GM12878 (cell line): ENCODE data around the gene USP34. TPM values are rescaled to one million over a fixed set of nuclear protein-coding genes. Genes with fewer than 3 reads are reported as not detected.

Experiments used
- ATAC-seq: fragments of 200-7000 bp; cut with Tn5 transposase; 3 replicates; pipeline ENCODE4 v1.9.1; 2020; ENCODE audit warnings: mild to moderate bottlenecking, moderate library complexity
- BruUV-seq: library from RNA; stranded (reverse); fragments of 400-500 nt; replicated peaks from 2 replicates; lab custom pipeline; 2021; lab: Mats Ljungman, UMichigan
- CTCF ChIA-PET: fragments of 300-600 bp; sonication (Branson Sonifier 250); formaldehyde crosslinking; extraction: SDS; loops from one replicate; lab custom pipeline; 2021; ENCODE audit warnings: inconsistent platforms; lab: Yijun Ruan, JAX
- POLR2A ChIA-PET: fragments of 350-600 bp; formaldehyde crosslinking; extraction: SDS; loops from one replicate; lab custom pipeline; 2021; ENCODE audit warnings: inconsistent platforms; lab: Charles Lee
- RAD21 ChIA-PET: fragments of 300-600 bp; sonication (Branson Sonifier 250); formaldehyde crosslinking; loops from one replicate; lab custom pipeline; 2023; ENCODE audit warnings: antibody characterized with exemption; ENCODE audit not compliant: unreplicated experiment; lab: Charles Lee
- SMC1A ChIA-PET: fragments of 300-600 bp; sonication (Branson Sonifier 250); formaldehyde crosslinking; loops from one replicate; lab custom pipeline; 2023; ENCODE audit not compliant: unreplicated experiment, uncharacterized antibody; lab: Charles Lee
- DNase-seq: peaks from one replicate; pipeline ENCODE4 v3.0.0-alpha.2; 2011; ENCODE audit warnings: low read depth, low spot score
- FAIRE-seq: peaks from 3 replicates; lab custom pipeline; 2011; peaks lifted over from hg19 to GRCh38; lab: Jason Lieb, UNC
- H2AFZ ChIP-seq: 2 replicates; pipeline ENCODE4 v1.6.0; 2011; ENCODE audit warnings: low read depth, low read length, control low read depth; ENCODE audit not compliant: control insufficient read depth
- H3K27ac ChIP-seq: 2 replicates; pipeline ENCODE4 v1.5.1; 2011; ENCODE audit warnings: control low read depth; ENCODE audit not compliant: control insufficient read depth, insufficient read depth
- H3K27me3 ChIP-seq, 2 experiments: replicated peaks in 1 of 2; 2 replicates each; pipeline versions ENCODE4 v1.6.0 to v1.6.1; 2011; ENCODE audit warnings: low read length in 1 of 2; ENCODE audit not compliant: control insufficient read depth in 2 of 2, insufficient read depth in 2 of 2
- H3K36me3 ChIP-seq, 2 experiments: 2 replicates each; pipeline ENCODE4 v1.5.1; 2011; ENCODE audit warnings: low read length in 1 of 2; ENCODE audit not compliant: control insufficient read depth in 2 of 2, insufficient read depth in 2 of 2
- H3K4me1 ChIP-seq: 2 replicates; pipeline ENCODE4 v1.6.1; 2011; ENCODE audit warnings: mild to moderate bottlenecking, low read length, moderate library complexity, mixed read lengths; ENCODE audit not compliant: control insufficient read depth, insufficient read depth
- H3K4me2 ChIP-seq: 2 replicates; pipeline ENCODE4 v1.6.0; 2011; ENCODE audit warnings: control low read depth; ENCODE audit not compliant: control insufficient read depth, insufficient read depth
- H3K4me3 ChIP-seq: fragments of 200-600 bp; sonication (generic); 2 replicates; pipeline ENCODE4 v1.5.1; 2016
- H3K79me2 ChIP-seq: 2 replicates; pipeline ENCODE4 v1.6.0; 2011; ENCODE audit warnings: low read length; ENCODE audit not compliant: control insufficient read depth, insufficient read depth
- H3K9ac ChIP-seq: 2 replicates; pipeline ENCODE4 v1.8.0; 2011; ENCODE audit warnings: low read length, control low read depth, mixed read lengths; ENCODE audit not compliant: control insufficient read depth, insufficient read depth
- H3K9me3 ChIP-seq: replicated peaks from 3 replicates; pipeline ENCODE4 v1.5.1; 2011; ENCODE audit warnings: mild to moderate bottlenecking, low read length; ENCODE audit not compliant: control insufficient read depth, insufficient read depth
- H4K20me1 ChIP-seq: 2 replicates; pipeline ENCODE4 v1.6.0; 2011; ENCODE audit not compliant: control insufficient read depth, insufficient read depth
- CREM ChIP-seq: IDR thresholded peaks from 2 replicates; pipeline ENCODE4 v1.6.1; 2014; ENCODE audit warnings: antibody characterized with exemption, low read depth
- CUX1 ChIP-seq: IDR thresholded peaks from 2 replicates; pipeline ENCODE4 v1.6.1; 2012; ENCODE audit warnings: improper control_type of control experiment, low read depth, low read length; ENCODE audit not compliant: insufficient replicate concordance
- DPF2 ChIP-seq: fragments of 450-650 bp; IDR thresholded peaks from 2 replicates; pipeline ENCODE4 v1.6.1; 2017; ENCODE audit warnings: mild to moderate bottlenecking
- HDAC2 ChIP-seq: fragments of 200-600 bp; sonication (generic); IDR thresholded peaks from 2 replicates; pipeline ENCODE4 v1.6.1; 2017
- HDAC6 ChIP-seq: fragments of 200-600 bp; sonication (generic); IDR thresholded peaks from one replicate; pipeline ENCODE4 v1.8.0; 2017; ENCODE audit warnings: antibody characterized with exemption; ENCODE audit not compliant: unreplicated experiment
- IRF3 ChIP-seq: fragments of 450-650 bp; IDR thresholded peaks from 2 replicates; pipeline ENCODE4 v1.6.1; 2014; ENCODE audit warnings: mild to moderate bottlenecking
- SMAD5 ChIP-seq: IDR thresholded peaks from 2 replicates; pipeline ENCODE4 v1.6.1; 2016; ENCODE audit warnings: antibody characterized with exemption, low read depth
- ZNF384 ChIP-seq: IDR thresholded peaks from 2 replicates; pipeline ENCODE4 v1.6.1; 2012; ENCODE audit warnings: low read depth, mild to moderate bottlenecking, low read length, improper control_type of control experiment, borderline replicate concordance
- WGBS: methylation state at CpG from one replicate; pipeline ENCODE4 v1.1.6; 2016; ENCODE audit warnings: low lambda C conversion rate; ENCODE audit not compliant: insufficient replicate concordance, insufficient coverage; ENCODE audit errors: missing lambda C conversion rate; 5-methylcytosine and 5-hydroxymethylcytosine counted together
- in situ Hi-C: fragments of 300-500 bp; cut with MboI; formaldehyde crosslinking; loops from 9 replicates; pipeline ENCODE4 v1.14.3; 2018; ENCODE audit warnings: mixed read lengths
- intact Hi-C: fragments of 100-400 bp; cut with micrococcal nuclease; formaldehyde crosslinking; loops from one replicate; pipeline ENCODE4 v1.14.2; 2022; ENCODE audit not compliant: unreplicated experiment
- polyA plus RNA-seq, 11 experiments: library from polyadenylated mRNA; depleted of rRNA in 4 of 11; unstranded in 6 of 11; stranded (reverse) in 5 of 11; fragments of >200 nt; fragmentation: Nextera tagmentation in 4 of 11; fragmentation: Illumina TruSeq in 1 of 11; extraction: Ambion mirVana in 4 of 11; extraction: Trizol in 1 of 11; gene quantifications; 1 replicate in 1 of 11; 2 replicates in 10 of 11; pipeline versions ENCODE4 v1.2.1 to v1.2.3, GENCODE V29; 2011 to 2016; ENCODE audit warnings: inconsistent platforms in 2 of 11, missing spikeins in 2 of 11, low read depth in 1 of 11
- total RNA-seq, 4 experiments: library from RNA; depleted of rRNA in 3 of 4; stranded (reverse); fragments of >200 nt in 3 of 4; fragmentation: Illumina TruSeq in 1 of 4; extraction: Trizol in 1 of 4; gene quantifications; 2 replicates each; pipeline versions ENCODE4 v1.2.1 to v1.2.3, GENCODE V29; 2013 to 2021

The USP34 gene
- total and polyA plus RNA-seq, 10 of the 15 experiments (the other 5 are each of a cell fraction or from before 2014, with no cell fraction given), result 26.2 to 106 (median 62.1) TPM

GRCh38 chr2:61291851-61292575 is 178.9 kb downstream of the USP34 start:
- ATAC-seq, result no peak
- no peaks in the 10 kb centered on the region for H3K79me2 ChIP-seq
- ChIA-PET SMC1A (no interaction called here), POLR2A (interaction anchor here (0.7 kb wide), 1 partner anchor 209 kb away, joined by 3 read pairs; no protein-coding TSS in a partner anchor), CTCF (interaction anchor here (0.8 kb wide), 1 partner anchor 21 kb away, joined by 4 read pairs; no protein-coding TSS in a partner anchor), RAD21 (no interaction called here)
- no peak overlapping the region for H2AFZ ChIP-seq
- no peaks in the 10 kb centered on the region for H3K4me1 ChIP-seq
- no peaks in the 10 kb centered on the region for H3K27me3 ChIP-seq
- no peaks in the 10 kb centered on the region for H3K9me3 ChIP-seq
- no peak overlapping the region for H3K4me3 ChIP-seq
- no peak for FAIRE-seq
- H3K9ac ChIP-seq, result no peak overlapping the region
- H3K4me2 ChIP-seq, result no peak overlapping the region
- DNase-seq, result no peak
- peaks cover 2 to 18% of the 10 kb centered on the region in 2 experiments; a peak in 3 of 4 replicates for H3K36me3 ChIP-seq
- no peaks in the 10 kb centered on the region for H4K20me1 ChIP-seq
- no peak overlapping the region for H3K27ac ChIP-seq
- 82% methylated on average over 5 of the region's 5 CpGs for WGBS
- TF ChIP-seq CREM (no peak), HDAC2 (no peak), ZNF384 (no peak), CUX1 (no peak), IRF3 (no peak), DPF2 (no peak), HDAC6 (no peak), SMAD5 (no peak)
- in situ Hi-C loops (no loop called here), intact Hi-C loops (no loop called here)
- no TSS peak for BruUV-seq
